GDM1 (cell line): ENCODE measurements around the gene CILP2.

Experiments used
- DNase-seq: peaks from one replicate; lab custom pipeline; 2025; lab: John Stamatoyannopoulos, UW

CILP2 gene

DNA sequence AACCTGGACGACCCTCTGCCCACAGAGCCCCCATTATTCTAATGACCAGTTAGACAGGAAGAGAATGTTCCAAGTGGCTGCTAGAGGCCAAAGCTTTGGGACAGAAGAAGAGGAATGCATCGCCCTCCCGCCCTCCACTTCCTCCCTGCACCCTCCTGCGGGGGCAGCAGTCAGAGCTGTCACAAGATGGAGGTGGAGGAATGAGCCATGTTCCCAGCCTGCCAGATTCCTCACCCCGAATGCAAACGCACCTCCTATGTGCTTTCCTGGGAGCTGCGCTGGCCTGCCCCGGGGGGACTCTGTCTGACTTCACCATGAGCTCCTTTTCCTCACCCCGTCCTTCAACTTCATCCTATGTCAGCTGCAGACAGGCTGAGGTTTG is 7.7 kb upstream of the CILP2 start:
- no peak for DNase-seq

DNA sequence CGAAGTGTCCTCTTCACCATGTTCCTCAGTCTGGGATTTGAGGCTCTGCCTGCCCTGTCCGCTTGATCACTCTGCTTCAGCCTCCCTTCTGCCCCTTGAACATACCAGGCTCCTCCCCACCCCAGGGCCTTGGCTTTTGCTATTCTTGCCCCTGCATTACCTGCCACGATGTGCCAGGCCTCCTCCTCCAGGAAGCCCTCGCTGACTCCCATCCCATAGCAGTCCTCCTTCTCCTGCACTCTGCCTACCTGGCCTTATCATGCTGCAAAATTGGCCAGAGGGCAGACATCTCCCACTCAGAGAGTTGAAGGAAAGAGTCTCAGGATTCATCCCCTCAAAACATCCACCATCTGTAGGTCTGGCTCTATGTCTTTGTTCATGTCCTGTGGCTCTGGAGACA is 7.2 kb upstream of the CILP2 start:
- no peak for DNase-seq

DNA sequence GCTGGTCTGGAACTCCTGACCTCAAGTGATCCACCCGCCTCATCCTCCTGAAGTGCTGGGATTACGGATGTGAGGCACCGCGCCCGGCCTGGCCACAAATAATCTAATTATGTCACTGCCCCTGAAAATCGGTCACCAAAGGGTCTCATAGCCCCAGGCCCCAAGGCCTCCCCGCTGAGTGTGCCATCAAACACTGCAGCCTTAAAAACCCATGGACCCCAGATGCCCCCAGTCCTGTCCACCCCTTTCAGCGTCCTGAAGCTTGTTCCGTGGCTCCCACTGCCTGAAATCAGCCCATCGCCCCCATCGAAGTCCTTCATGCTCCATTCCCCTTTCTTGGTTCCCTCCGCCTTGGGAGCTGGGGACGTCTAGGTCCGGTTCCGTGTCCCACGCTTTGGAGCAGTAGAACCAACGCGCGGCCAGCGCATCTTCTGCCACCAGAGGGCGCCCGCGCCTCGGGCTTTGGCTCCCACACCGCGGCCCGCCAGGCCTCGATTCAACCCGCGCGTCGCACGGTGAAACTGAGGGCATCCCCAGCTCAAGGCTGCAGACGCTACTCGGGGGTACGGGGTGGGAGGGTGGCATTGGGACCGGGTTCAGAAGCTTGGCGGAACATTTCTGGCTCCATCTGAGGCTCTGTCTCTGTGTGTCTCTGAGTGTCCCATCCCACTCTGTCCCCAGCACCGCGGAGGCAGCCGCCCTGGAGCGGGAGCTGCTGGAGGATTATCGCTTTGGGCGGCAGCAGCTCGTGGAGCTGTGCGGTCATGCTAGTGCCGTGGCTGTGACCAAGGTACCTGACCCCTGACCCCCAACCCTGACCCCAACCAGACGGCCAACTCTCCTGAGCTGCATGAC is 5.9 kb upstream of the CILP2 start:
- DNase-seq = peak; percentile 50

DNA sequence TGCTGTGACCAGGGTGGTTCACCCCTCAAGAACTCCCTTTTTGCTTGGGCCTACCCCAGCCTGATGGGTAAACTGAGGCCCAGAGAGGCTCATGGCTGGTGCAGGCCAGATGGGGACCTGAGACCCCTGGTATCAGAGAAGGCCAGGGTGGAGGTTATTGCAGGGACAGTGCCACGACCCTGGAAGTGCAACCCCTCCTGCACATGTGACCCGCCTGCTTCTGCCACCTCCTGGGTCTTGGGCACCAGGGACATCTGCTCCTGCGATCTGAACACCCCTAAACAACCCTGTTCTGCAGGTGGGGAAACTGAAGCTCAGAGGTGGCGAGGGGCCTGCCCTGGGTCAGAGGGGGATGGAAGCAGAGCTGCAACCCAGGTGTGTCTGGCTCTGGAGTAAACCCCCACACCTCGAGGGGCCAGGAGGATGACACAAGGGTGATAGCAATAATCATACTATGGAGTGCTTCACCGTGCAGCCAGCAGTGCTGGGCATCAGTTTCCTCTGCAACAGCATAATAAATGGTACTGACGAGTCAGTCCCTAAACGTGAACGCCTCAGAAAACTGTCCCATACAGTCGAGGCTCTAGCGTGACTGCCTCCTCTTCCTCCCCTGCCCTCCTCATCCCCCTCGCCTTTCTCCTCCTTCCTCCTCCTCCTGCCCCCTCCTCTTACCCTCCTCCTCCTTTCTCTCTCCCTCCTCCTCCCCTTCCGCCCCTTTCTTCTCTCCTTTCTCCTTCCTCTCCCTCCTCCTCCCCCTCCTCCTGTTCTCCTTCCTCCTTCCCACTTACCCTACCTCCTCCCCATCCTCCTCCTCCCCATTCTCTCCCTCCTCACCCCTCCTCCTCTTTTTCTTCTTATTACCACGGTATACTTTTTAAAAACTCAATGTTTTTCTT is 5.0 kb upstream of the CILP2 start:
- no peak for DNase-seq

DNA sequence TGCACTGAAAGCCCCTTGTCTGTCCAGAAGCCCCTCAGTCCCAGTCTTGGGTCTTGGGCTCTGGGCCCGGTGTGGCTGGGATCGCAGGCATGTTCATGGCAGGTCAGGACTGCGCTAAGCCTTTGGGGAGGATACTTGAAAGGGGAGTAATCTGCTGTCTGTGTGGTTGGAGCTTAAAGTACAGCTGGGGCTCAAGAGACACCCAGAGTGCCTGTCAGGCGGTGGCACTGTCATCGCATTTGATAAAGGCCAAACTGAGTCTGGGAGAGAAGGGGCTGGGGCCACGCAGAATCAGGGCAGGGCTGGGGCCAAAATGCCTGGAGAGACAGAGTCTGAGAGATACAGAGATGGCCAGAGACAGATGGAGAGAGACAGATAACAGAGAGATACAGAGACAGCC is 4.2 kb upstream of the CILP2 start:
- no peak for DNase-seq

DNA sequence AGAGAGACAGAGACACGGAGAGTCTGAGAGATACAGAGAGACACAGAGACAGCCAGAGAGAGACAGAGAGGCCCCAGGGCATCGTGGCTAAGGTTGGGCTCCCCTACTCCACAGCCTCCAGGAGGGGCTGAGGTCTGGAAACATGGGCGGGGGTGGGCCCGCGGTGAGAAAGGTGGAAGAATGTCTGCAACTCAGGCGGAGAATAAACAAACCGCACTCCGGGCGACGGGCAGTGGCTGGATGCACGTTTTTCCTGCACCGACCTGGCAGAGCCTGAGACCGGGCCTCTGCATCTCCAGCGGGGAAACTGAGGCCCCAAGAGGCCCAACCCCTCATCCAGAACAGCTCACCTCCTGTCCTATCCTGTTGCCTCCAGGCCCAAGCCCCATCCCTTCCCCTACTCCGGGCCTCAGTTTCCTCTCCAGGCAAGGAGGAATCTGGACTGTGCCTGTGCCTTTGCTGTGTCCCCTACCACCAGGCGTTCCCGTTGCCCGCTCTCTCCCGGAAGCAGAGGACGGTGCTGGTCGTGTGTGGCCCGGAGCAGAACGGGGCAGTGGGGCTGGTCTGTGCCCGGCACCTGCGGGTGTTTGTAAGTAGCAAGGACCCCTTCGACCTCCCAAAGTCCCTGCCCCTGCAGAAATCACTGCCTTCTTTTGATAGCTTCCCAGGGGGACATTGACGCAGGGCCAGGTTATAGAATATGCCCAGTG is 3.4 kb upstream of the CILP2 start:
- no peak for DNase-seq

DNA sequence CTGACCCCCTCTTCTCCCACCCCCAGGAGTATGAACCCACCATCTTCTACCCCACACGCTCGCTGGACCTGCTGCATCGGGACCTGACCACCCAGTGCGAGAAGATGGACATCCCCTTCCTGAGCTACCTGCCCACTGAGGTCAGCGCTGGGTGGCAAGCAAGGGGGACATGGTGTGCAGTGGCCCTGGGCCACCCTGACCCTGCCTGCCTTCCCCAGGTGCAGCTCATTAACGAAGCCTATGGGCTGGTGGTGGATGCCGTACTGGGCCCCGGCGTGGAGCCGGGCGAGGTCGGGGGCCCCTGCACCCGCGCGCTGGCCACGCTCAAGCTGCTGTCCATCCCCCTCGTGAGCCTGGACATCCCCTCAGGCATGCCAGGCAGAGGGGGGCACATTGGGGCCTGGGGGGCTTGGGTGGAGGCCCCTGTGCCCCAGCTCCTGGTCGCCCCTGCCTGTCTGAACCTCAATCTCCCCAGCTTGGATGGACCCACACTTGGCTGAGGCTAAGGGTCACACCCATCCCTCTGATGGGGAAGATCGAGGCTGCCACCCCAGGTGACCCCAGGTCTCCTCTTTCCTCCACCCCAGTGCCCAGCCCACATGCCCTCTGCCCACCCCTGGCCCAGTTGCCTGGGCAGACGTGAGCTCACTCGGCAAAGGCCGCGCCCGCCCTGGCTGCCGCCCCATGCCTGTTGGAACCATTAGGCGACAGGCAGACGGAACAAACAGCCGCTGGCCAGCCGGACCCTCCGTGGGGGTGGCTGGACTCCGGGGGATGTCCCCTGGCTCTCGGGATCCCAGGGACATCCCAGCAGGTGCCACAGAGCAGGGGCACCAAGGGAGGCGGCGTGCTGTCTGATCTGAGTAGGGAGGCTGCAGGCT is 2.5 kb upstream of the CILP2 start:
- DNase-seq = no peak

DNA sequence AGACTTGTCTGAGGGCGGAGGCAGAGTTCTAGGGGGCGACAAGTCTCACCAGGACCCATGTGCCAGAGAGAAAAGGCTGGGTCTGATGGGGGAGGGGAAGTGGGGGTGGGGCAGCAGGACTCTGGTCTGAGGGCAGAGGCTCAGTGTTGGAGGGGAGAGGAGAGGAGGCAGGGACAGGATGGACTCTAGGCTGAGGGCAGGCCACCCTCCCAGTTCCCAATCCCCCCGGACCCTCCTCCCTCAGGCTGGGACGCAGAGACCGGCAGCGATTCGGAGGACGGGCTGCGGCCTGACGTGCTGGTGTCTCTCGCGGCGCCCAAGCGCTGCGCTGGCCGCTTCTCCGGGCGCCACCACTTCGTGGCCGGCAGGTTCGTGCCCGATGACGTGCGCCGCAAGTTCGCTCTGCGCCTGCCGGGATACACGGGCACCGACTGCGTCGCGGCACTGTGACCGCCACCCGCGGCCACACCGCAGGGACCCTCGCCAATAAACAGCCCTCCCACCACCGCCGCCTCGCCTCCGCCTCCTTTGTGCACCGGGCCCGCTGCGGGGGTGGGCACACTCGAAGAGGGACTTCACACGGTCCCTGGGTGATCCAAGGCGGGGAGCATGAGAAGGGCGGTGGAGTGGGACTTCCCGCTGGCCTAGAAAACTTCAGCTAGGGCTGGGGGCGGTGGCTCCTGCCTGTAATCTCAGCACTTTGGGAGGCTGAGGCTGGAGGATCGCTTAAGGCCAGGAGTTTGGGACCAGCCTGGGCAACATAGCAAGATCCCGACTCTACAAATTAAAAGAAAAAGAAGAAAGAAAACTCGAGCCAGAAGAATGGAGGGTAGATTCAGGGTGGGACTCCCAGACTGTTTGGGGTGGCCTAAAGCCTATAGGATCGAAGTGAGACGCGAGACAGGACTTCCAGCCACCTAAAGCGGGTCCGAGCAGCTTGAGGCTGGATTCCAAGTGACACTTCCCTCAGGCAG is 703 bp upstream of the CILP2 start:
- no peak for DNase-seq

DNA sequence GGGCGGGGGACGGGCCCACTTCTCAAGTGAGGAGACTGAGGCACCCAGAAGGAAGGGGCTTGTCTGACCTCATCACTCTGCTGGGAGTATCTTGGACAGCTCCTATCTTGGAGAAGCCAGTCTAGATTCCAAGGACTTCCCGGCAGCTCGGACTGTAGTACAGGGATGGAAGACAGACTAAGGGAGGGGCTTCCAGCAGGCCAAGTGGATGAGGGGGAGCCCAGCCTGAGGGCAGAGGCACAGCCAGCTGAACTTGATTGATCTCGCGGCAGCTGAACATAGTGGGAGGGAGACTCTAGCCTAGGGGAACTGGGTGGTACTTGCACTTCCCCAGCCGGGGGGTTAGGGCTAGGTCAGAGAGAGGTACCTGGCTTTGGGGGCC is 711 bp downstream of the CILP2 start:
- DNase-seq = no peak

DNA sequence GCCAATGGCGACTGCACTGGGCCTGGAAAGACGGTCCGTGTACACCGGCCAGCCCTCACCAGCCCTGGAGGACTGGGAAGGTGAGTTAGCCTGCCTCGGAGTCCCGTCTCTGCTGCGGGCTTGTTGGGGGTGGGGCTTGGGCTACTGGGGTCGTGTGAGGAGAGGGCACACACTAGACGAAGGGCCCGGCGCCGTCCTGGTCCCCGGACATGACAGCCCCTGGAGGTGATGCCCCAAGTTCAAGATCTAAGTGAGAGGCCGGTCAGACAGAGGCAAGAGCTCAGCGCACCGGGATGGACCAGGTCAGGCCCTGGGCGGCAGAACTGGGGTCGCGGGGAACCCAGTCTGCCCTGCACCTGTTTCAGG is 1.6 kb downstream of the CILP2 start:
- no peak for DNase-seq

DNA sequence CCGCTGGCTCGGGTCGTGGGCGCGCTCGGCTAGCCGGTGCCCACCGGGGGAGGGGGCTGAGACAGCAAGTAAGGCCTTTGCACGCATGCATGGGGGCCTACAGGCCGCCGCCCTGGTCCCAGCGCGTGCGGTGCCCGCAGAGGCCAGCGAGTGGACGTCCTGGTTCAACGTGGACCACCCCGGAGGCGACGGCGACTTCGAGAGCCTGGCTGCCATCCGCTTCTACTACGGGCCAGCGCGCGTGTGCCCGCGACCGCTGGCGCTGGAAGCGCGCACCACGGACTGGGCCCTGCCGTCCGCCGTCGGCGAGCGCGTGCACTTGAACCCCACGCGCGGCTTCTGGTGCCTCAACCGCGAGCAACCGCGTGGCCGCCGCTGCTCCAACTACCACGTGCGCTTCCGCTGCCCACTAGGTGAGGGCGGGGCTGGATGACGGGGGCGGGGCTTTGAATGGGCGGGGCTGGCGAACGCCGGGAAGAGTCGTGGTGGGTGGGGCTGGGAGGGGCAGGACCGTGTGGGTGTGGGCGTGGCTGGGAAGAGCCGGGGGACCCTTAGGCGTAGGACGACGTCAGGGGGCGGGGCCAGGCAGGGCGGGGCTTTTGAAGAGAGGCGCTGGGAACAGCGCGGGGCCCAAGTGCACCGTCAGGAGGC is 2.1 kb downstream of the CILP2 start:
- no peak for DNase-seq

DNA sequence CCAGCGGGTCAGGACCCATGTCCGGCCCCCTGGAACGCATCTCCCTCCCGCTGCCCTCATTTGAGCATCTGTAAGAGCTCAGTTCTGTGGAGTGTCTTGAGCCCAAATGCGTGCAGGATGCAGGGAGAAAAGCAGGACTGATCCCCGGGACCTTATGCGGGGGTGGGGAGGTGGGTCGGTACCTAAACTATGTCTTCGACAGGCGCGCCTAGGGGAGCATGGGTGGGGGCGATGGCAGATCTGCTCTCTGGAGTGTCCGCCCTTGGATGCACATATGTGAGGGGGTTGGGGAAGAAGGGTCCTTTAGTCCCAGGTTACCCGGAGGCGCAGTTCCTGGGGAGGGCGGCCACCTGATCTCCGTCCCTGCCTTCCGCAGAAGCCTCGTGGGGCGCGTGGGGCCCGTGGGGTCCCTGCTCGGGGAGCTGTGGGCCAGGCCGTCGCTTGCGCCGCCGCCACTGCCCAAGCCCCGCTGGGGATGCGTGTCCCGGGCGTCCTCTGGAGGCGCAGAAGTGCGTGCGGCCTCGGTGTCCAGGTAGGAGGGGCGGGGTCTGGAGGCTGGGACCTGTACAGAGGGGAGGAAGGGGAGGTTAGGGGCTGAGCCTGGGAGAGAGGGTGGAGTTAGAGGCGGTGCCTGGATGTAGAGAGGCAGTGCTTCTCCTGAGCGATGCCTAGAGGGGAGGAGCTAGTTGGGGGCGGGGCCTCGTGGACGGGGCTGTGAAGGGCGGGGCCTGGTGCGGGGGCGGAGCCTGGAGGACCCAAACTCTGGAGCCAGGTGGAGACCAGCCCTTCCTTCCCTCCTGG is 2.9 kb downstream of the CILP2 start:
- DNase-seq = no peak

DNA sequence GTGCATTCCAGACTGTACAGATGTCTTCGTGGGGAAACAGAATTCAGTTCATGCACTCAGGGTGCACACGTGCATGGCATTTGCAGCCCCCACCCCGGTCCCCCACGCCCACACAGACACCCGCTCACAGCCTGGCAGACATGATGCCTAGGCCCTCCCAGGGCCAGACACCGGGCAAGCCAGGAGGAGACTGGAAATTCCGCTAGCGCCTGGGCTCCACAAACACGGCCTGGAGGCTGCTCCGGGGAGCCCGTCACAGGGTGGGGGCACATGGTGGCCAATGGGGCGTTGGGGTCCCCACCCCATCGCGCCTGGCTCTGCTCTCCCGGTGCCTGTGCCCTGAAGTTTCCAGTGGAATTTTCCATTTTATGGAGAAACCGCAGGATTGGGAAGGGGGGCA is 3.6 kb downstream of the CILP2 start:
- DNase-seq = no peak

DNA sequence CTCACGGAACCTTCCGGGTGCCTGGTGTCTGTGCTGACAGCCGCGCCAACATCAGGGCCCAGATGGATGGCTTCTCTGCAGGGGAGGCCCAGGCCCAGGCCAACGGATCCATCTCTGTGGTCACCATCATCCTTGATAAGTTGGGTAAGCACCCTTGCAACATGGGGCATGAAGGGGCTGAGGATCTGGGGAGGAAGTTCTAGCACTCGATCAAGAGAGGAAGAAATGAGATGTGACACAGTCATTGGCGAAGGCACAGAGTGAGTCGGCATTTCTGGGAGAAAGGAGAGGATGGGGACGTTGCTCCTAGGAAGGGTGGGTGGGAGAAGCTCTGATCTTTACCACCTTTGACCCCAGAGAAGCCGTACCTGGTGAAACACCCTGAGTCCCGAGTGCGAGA is 4.4 kb downstream of the CILP2 start:
- DNase-seq = no peak

DNA sequence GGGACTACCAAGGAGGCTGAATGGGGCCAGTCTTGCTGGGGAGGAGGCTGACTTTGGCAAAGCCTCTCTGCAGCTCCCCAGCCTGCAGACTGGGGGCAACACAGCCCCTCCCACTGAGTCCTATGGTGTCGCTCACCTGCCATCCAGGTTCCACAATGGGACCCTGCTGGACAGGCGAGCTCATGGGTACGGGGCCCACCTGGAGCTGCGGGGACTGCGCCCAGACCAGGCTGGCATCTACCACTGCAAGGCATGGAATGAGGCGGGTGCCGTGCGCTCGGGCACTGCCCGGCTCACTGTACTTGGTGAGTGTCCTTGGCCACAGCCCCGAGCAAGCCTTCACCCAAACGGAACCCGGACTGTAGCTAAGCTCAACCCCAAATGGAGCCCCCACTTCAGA is 5.0 kb downstream of the CILP2 start:
- no peak for DNase-seq

DNA sequence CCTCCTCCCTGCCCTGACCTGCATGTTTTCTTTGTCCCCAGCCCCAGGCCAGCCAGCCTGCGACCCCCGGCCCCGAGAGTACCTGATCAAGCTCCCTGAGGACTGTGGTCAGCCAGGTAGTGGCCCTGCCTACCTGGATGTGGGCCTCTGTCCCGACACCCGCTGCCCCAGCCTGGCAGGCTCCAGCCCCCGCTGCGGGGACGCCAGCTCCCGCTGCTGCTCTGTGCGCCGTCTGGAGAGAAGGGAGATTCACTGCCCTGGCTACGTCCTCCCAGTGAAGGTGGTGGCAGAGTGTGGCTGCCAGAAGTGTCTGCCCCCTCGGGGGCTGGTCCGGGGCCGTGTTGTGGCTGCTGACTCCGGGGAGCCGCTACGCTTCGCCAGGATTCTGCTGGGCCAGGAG is 5.6 kb downstream of the CILP2 start:
- DNase-seq = no peak

DNA sequence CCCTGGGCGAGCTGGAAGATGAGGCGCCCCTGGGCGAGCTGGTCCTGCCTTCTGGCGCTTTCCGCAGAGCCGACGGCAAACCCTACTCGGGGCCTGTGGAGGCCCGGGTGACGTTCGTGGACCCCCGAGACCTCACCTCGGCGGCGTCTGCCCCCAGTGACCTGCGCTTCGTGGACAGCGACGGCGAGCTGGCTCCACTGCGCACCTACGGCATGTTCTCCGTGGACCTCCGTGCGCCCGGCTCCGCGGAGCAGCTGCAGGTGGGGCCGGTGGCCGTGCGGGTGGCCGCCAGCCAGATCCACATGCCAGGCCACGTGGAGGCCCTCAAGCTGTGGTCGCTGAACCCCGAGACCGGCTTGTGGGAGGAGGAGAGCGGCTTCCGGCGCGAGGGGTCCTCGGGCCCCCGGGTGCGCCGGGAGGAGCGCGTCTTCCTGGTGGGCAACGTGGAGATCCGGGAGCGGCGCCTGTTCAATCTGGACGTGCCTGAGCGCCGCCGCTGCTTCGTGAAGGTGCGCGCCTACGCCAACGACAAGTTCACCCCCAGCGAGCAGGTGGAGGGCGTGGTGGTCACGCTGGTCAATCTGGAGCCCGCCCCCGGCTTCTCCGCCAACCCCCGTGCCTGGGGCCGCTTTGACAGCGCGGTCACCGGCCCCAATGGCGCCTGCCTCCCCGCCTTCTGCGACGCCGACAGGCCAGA is 6.3 kb downstream of the CILP2 start:
- DNase-seq = no peak

DNA sequence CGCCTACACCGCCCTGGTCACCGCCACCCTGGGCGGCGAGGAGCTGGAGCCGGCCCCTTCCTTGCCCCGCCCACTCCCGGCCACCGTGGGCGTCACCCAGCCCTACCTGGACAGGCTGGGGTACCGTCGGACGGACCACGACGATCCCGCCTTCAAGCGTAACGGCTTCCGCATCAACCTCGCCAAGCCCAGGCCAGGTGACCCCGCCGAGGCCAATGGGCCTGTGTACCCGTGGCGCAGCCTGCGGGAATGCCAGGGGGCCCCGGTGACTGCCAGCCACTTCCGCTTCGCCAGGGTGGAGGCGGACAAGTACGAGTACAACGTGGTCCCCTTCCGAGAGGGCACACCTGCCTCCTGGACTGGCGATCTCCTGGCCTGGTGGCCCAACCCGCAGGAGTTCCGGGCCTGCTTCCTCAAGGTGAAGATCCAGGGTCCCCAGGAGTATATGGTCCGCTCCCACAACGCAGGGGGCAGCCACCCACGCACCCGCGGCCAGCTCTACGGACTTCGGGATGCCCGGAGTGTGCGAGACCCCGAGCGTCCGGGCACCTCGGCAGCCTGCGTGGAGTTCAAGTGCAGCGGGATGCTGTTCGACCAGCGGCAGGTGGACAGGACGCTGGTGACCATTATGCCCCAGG is 7.0 kb downstream of the CILP2 start:
- no peak for DNase-seq
